Stimulated activated CD8-positive, alpha-beta memory T cell treated with anti-CD3 and anti-CD28 coated beads, Interleukin-7, amount 100 ng/mL, for 24 hours (primary cell): ENCODE results near the gene FBXW7.
A peak's percentile ranks its signal among the peaks of the same experiment; 100 is the strongest.
"Not testable (repeated sequence)": the region's sequence is repeated elsewhere in the genome, so short reads cannot be mapped to it uniquely, and the experiment has no call there.

ENCODE experiments used
- DNase-seq: peaks from one replicate; pipeline ENCODE4 v3.0.0-alpha.2; 2020; ENCODE audit warnings: low read depth

Gene FBXW7

DNA sequence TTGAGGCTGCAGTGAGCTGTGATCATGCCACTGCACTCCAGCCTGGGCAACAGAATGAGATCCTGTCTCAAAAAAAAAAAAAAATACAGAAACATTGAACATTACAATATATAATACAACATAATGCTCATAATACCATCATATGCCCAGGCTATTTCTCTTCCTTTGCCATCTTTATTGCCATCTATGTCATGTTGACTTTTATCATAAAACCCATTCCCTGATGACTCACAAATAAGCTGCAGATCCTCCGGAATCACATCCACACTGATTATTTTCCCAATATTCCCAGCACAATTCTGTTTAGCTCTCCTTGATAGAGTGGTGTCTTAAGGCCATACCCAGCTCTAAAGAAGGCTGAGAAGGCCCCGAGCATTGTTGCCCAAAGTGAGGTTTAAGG, 9.2 kb upstream of the FBXW7 start:
- DNase-seq, result no peak

GRCh38 chr4:152544533-152544932, 8.6 kb upstream of the FBXW7 start:
- not testable (repeated sequence) for DNase-seq

DNA sequence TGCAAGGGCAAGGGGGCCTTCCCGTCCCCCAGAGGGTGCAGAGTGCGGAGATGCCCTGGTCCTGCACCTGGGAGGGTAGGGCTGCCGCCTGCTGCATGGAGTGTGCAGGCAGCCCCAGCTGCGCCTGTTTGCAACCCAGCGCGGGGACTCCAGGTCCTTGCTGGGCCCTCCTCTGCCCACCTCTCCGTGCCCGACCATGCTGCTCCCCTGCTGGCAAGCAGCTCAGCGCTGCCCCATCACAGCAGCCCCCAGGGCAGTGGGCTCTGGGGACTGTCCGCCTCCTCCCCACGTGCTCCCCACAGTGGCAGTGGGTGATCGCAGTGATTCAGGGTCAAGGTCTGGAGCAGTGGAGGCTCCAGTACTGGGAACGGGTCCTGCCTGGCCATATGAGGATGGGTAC, 5.0 kb upstream of the FBXW7 start:
- no peak for DNase-seq

DNA sequence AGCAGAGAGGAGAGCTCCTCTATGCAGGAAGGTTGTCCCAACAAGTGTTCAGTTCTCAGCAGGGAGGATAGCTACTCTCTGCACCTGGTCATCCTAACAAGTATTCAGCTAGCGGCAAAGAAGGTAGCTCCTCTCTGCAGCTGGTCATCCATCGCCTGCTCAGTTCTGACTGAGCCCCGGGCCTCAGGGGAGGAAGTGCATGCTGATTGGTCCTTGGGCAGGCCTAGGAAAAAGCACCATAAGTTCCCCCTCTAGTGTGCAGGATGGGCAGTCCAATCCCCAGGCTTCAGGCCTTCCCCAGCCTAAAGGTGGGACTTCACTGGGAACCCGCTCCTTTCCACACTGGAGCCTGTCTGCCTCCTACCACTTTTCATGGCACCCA, 4.4 kb upstream of the FBXW7 start:
- no peak for DNase-seq

- no peak for DNase-seq
Observed at GRCh38 chr4:152539556-152540292, 3.8 kb upstream of the FBXW7 start.

GRCh38 chr4:152537881-152538280, 2.0 kb upstream of the FBXW7 start:
- DNase-seq, result no peak

- DNase-seq, result peak; percentile 52
Observed at GRCh38 chr4:152536545-152537182, 772 bp upstream of the FBXW7 start.

- no peak for DNase-seq
Observed at GRCh38 chr4:152535360-152535902, 461 bp downstream of the FBXW7 start.

DNA sequence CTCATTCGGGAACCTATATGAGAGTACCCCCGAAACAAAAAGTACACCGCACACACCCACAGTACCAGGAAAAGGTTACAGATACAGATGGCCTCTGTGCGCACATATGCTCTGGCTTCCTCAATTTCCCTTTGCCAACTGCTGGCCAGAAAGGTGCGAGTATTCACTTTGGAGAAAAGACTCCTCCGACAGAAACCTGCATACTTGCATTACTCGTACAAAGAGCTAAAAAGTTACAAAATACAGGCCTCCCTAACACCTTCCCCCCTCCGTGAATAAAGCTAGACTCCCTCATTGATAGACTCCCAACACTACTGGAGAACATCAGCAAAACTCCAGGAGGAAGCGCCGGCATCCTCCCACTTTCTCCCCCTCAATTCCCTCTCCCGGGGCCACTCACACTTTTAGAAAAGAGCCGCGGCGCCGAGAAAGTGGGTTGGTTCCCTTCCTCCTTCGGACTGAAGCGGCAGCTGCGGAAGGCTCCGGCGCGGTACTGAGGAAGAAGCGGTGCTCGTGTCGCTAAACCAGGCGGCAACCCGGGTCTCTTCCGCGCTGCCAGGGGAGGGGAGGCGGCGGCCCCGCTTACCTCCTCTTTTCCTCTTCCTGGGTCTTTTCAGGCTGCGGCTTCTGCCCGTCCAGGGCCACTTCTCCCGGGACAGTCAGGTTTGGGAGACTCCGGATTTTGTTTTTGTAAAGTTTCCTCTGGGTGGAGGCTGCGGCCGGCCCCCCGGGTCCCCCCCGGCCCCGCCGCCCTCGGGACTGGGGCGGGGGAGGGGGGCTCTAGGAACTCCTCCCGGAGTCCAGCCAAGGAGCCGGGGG, 1.1 kb downstream of the FBXW7 start:
- no peak for DNase-seq

DNA sequence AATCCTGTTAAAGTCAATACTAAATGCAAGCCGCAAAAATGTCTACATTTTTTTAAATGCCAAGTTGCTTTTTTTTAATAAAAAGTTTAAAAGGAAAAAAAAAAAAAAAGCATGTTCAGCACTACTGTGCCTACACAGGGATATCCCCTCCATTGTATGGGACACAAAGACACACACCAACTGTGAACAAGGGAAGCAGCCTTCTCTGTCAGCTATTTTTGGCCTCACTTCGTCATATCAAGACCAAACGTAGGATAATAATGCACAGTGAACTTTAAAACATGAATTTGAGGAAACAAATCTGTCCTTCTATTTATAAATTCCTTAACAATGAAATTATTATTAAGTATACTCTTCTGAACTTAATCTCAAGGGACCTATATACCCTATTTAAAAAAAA, 4.4 kb downstream of the FBXW7 start:
- no peak for DNase-seq

- no peak for DNase-seq
Observed at GRCh38 chr4:152530600-152530999, 5.3 kb downstream of the FBXW7 start.

DNA sequence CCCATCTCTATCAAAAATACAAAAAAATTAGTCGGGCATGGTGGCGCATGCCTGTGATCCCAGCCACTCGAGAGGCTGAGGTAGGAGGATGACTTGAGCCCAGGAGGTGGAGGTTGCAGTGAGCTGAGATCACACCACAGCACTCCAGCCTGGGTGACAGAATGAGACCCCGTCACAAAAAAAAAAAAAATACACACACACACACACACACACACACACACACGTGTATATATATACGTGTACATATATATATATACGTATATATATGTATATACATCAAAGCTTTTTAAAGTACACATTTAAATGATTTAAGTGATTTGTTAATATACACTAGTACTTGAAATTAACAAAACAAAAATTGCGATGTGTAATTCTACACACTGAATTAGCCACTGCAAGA, 6.0 kb downstream of the FBXW7 start:
- DNase-seq, result no peak

DNA sequence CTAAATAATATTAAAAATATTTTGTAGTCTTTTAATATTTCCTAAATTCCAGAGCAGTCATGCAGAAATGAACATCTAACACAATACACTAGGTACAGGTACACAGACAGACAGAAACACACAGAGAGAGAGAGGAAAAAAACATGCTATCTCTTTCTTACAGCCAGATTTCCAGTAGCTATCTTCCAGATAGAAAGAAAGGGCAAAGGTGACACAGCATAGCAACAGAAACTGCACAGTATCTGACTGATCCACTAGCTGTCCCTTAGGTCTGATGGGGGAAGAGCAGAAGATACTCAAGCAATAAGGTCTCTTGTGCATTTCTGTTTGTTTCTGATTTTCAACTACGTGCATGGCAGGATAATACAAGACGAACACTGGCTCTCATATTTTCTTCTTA, 7.8 kb downstream of the FBXW7 start:
- DNase-seq, result no peak

GRCh38 chr4:152525878-152526277, 10.0 kb downstream of the FBXW7 start:
- no peak for DNase-seq

DNA sequence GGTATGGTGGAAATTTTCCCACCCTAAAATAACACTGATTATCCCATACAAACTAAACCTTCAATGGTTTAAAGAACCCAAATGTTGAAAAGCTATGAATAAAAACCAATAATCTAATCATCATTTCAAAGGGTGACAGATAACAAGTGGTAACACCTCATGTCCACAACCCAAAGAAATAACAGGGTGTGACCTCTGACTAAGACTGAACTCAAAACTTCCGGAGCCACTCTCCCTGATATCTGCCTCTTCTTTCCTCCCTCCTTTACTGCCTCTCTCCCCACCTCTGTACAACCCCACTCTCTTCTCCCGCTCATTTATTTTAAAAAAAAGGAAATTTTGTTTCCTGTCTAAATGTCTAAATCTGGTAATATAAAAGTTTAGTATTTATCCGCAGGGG, 11.5 kb downstream of the FBXW7 start:
- DNase-seq, result no peak

GRCh38 chr4:152523731-152524130, 12.2 kb downstream of the FBXW7 start:
- DNase-seq, result no peak

- no peak for DNase-seq
Observed at GRCh38 chr4:152522754-152523153, 13.1 kb downstream of the FBXW7 start.

DNA sequence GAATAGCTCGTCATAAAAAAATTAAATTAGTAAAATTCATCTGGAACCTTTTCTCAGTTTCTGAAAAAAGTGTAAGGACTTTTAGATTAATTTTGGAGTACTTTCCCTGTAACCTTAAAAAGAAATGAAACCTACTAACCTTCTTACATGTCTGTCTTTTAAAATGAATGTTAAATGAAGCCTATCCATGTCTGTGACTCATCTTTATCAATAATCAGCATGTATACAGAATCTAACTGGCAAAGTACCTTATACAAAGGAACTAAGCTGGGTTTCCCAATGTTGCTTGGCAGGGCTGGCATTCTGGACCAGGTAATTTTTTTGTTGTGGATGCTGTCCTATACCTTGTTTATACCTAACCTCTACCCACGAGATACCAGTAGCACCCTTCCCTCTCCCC, 13.6 kb downstream of the FBXW7 start:
- no peak for DNase-seq

DNA sequence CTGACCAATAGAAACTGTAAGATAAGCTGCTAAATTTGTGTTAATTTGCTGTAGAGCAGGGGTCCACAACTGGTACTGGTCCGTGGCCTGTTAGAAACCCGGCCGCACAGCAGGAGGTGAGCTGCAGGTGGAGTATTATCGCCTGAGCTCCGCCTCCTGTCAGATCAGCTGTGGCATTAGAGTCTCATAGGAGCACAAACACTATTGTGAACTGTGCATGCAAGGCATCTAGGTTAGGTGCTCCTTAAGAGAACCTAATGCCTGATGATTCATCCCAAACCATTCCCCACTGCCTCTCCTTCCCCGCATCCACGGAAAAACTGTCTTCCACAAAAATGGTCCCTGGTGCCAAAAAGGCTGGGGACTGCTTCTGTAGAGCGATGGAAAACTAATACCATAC, 19.7 kb downstream of the FBXW7 start:
- no peak for DNase-seq

GRCh38 chr4:152515678-152516077, 20.2 kb downstream of the FBXW7 start:
- no peak for DNase-seq

GRCh38 chr4:152514356-152514755, 21.5 kb downstream of the FBXW7 start:
- DNase-seq, result no peak

DNA sequence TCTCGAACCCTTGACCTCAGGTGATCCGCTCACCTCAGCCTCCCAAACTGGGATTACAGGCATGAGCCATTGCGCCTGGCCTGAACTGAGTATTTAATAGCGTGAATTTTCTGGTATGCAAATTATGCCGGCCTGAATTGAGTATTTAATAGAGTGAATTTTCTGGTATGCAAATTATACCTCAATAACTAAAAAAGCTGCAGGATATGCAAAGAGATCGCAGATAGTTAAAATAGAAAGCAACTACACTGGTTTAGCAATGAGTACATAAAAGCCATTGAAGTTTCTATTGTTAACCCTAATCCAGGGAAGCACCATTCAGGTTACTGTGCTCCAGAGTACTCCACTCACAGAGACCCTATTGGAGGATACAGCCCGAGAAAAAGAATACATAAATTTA, 22.8 kb downstream of the FBXW7 start:
- DNase-seq, result no peak

DNA sequence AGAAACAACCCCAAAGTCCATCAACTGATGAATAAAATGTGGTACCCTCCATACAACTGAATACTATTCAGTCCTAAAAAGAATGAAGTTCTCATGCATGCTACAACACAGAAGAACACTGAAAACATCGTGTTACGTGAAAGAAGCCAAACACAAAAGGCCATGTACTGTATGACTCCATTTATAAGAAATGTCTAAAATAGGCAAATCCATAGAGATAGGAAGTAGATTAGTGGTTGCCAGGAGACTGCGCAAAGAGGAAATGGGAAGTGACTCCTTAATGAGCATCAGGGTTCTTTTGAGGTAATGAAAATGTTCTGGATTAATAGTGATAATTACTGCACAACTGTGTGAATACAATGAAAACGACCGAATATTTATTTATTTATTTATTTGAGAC, 23.4 kb downstream of the FBXW7 start:
- DNase-seq, result no peak
